NK-92 treated with Interleukin-12 subunit alpha and Interleukin-12 subunit beta, amount 100 ng/mL, for 24 hours (cell line): ENCODE data around the gene SEMA3D.

Experiments used
- DNase-seq: peaks from one replicate; lab custom pipeline; 2025; lab: John Stamatoyannopoulos, UW

Gene SEMA3D

GRCh38 chr7:85126383-85126782 is 60.5 kb downstream of the SEMA3D start:
- DNase-seq: no peak

GRCh38 chr7:85125651-85126131 is 61.2 kb downstream of the SEMA3D start:
- no peak for DNase-seq

GRCh38 chr7:85125176-85125575 is 61.7 kb downstream of the SEMA3D start:
- DNase-seq: no peak

- no peak for DNase-seq
Measured at GRCh38 chr7:85119934-85120333, 66.9 kb downstream of the SEMA3D start.

GRCh38 chr7:85115862-85116261 is 71.0 kb downstream of the SEMA3D start:
- DNase-seq: no peak

- DNase-seq: no peak
Measured at GRCh38 chr7:85115006-85115405, 71.8 kb downstream of the SEMA3D start.

- no peak for DNase-seq
Measured at GRCh38 chr7:85114342-85114741, 72.5 kb downstream of the SEMA3D start.

GRCh38 chr7:85111761-85112160 is 75.1 kb downstream of the SEMA3D start:
- no peak for DNase-seq

- DNase-seq: no peak
Measured at GRCh38 chr7:85106719-85107118, 80.1 kb downstream of the SEMA3D start.

GRCh38 chr7:85104432-85105205 is 82.2 kb downstream of the SEMA3D start:
- DNase-seq: no peak

GRCh38 chr7:85103962-85104361 is 82.9 kb downstream of the SEMA3D start:
- DNase-seq: no peak

- DNase-seq: no peak
Measured at GRCh38 chr7:85103357-85103756, 83.5 kb downstream of the SEMA3D start.

GRCh38 chr7:85102813-85103350 is 84.0 kb downstream of the SEMA3D start:
- no peak for DNase-seq

GRCh38 chr7:85101347-85101746 is 85.5 kb downstream of the SEMA3D start:
- DNase-seq: no peak

- no peak for DNase-seq
Measured at GRCh38 chr7:85097844-85098243, 89.0 kb downstream of the SEMA3D start.

- DNase-seq: no peak
Measured at GRCh38 chr7:85095806-85096205, 91.0 kb downstream of the SEMA3D start.

- no peak for DNase-seq
Measured at GRCh38 chr7:85095366-85095765, 91.5 kb downstream of the SEMA3D start.

- no peak for DNase-seq
Measured at GRCh38 chr7:85094046-85094725, 92.7 kb downstream of the SEMA3D start.

- no peak for DNase-seq
Measured at GRCh38 chr7:85091565-85091928, 95.3 kb downstream of the SEMA3D start.

- no peak for DNase-seq
Measured at GRCh38 chr7:85090919-85091564, 95.8 kb downstream of the SEMA3D start.

GRCh38 chr7:85090143-85090542 is 96.7 kb downstream of the SEMA3D start:
- DNase-seq: no peak

GRCh38 chr7:85081846-85082245 is 105.0 kb downstream of the SEMA3D start:
- no peak for DNase-seq

- DNase-seq: no peak
Measured at GRCh38 chr7:85081392-85081791, 105.5 kb downstream of the SEMA3D start.
